CD4-positive, alpha-beta T cell treated with Interleukin-15 for 4 hours (primary cell): ENCODE data around the gene MADCAM1.

Source experiments
- DNase-seq: peaks from one replicate; pipeline ENCODE4 v3.0.0-alpha.2; 2020; ENCODE audit warnings: low spot score

The MADCAM1 gene

GRCh38 chr19:488505-489417 is 7.5 kb upstream of the MADCAM1 start:
- peak; percentile 95 for DNase-seq

GRCh38 chr19:489418-490196 is 6.7 kb upstream of the MADCAM1 start:
- peak; percentile 6 for DNase-seq

GRCh38 chr19:491146-491741 is 5.0 kb upstream of the MADCAM1 start:
- DNase-seq: no peak

- no peak for DNase-seq
These were observed 4.2 kb upstream of the MADCAM1 start for GRCh38 chr19:492091-492531.

GRCh38 chr19:493391-494170 is 2.7 kb upstream of the MADCAM1 start:
- DNase-seq: no peak

GRCh38 chr19:494171-495080 is 1.9 kb upstream of the MADCAM1 start:
- no peak for DNase-seq

- DNase-seq: no peak
These were observed 1.2 kb upstream of the MADCAM1 start for GRCh38 chr19:495081-495401.

- DNase-seq: peak; percentile 37
These were observed 729 bp upstream of the MADCAM1 start for GRCh38 chr19:495402-496111.

- DNase-seq: no peak
These were observed 700 bp downstream of the MADCAM1 start for GRCh38 chr19:496986-497385.

- DNase-seq: no peak
These were observed 1.2 kb downstream of the MADCAM1 start for GRCh38 chr19:497491-497868.

GRCh38 chr19:497869-498510 is 1.7 kb downstream of the MADCAM1 start:
- no peak for DNase-seq

GRCh38 chr19:498511-498891 is 2.2 kb downstream of the MADCAM1 start:
- DNase-seq: no peak

- DNase-seq: no peak
These were observed 2.8 kb downstream of the MADCAM1 start for GRCh38 chr19:498977-499623.

- DNase-seq: no peak
These were observed 5.4 kb downstream of the MADCAM1 start for GRCh38 chr19:501646-502045.

GRCh38 chr19:504616-505015 is 8.3 kb downstream of the MADCAM1 start:
- DNase-seq: no peak

- DNase-seq: peak; percentile 97
These were observed 10.4 kb downstream of the MADCAM1 start for GRCh38 chr19:506404-507285.

GRCh38 chr19:507286-508203 is 11.3 kb downstream of the MADCAM1 start, which contains the start of gene TPGS1:
TSS of gene TPGS1 (plus strand) at chr19:507497. CDS start at chr19:507507, 10 bp downstream.
- peak; percentile 71 for DNase-seq
